Effector memory CD4-positive, alpha-beta T cell (primary cell): ENCODE data around the gene UXS1.

Experiments
- DNase-seq, 3 donors: peaks; one replicate each; pipeline ENCODE4 v3.0.0-alpha.2; 2020
- H3K27ac ChIP-seq: 2 replicates; pipeline ENCODE4 v1.7.0; 2013; ENCODE audit warnings: mild to moderate bottlenecking, low read length, moderate library complexity; ENCODE audit not compliant: insufficient read depth, poor library complexity, severe bottlenecking
- H3K27me3 ChIP-seq: replicated peaks from 2 replicates; pipeline ENCODE4 v1.7.0; 2013; ENCODE audit warnings: mild to moderate bottlenecking, low read length; ENCODE audit not compliant: insufficient read depth, control insufficient read depth, poor library complexity, severe bottlenecking
- H3K36me3 ChIP-seq: 2 replicates; pipeline ENCODE4 v1.7.0; 2013; ENCODE audit warnings: mild to moderate bottlenecking, low read length, moderate library complexity; ENCODE audit not compliant: control insufficient read depth, insufficient read depth
- H3K4me1 ChIP-seq: 2 replicates; pipeline ENCODE4 v1.7.0; 2013; ENCODE audit warnings: low read length, mild to moderate bottlenecking; ENCODE audit not compliant: control insufficient read depth, insufficient read depth, poor library complexity, severe bottlenecking
- H3K4me3 ChIP-seq: 2 replicates; pipeline ENCODE4 v1.7.0; 2013; ENCODE audit warnings: low read length, low read depth, mild to moderate bottlenecking; ENCODE audit not compliant: insufficient read depth, poor library complexity, severe bottlenecking
- H3K9me3 ChIP-seq: 2 replicates; pipeline ENCODE4 v1.7.0; 2013; ENCODE audit warnings: mild to moderate bottlenecking, low read length, moderate library complexity; ENCODE audit not compliant: control insufficient read depth

The UXS1 gene

GRCh38 chr2:106070181-106070580 lies 123.9 kb downstream of the UXS1 start:
- Histone ChIP-seq H3K36me3 (no peaks in the 10 kb centered on the region), H3K4me3 (no peak overlapping the region), H3K27ac (no peak overlapping the region), H3K27me3 (no peaks in the 10 kb centered on the region), H3K9me3 (no peaks in the 10 kb centered on the region), H3K4me1 (no peaks in the 10 kb centered on the region)
- DNase-seq, result no peak

- Histone ChIP-seq H3K36me3 (no peaks in the 10 kb centered on the region), H3K4me3 (no peak overlapping the region), H3K27me3 (no peaks in the 10 kb centered on the region), H3K4me1 (no peaks in the 10 kb centered on the region), H3K9me3 (no peaks in the 10 kb centered on the region), H3K27ac (no peak overlapping the region)
- DNase-seq, result no peak
These were observed 125.7 kb downstream of the UXS1 start for GRCh38 chr2:106068451-106068850.

- H3K36me3 ChIP-seq, result no peaks in the 10 kb centered on the region
- no peaks in the 10 kb centered on the region for H3K27me3 ChIP-seq
- peak overlapping the region; percentile 63 for H3K4me3 ChIP-seq
- no peak for DNase-seq
- H3K9me3 ChIP-seq, result no peaks in the 10 kb centered on the region
- H3K4me1 ChIP-seq, result no peaks in the 10 kb centered on the region
- H3K27ac ChIP-seq, result no peak overlapping the region
These were observed 127.9 kb downstream of the UXS1 start for GRCh38 chr2:106065983-106066820.

GRCh38 chr2:106065268-106065982 lies 128.7 kb downstream of the UXS1 start:
- H3K27me3 ChIP-seq, result no peaks in the 10 kb centered on the region
- H3K4me3 ChIP-seq, result peak overlapping the region; percentile 63
- no peak overlapping the region for H3K27ac ChIP-seq
- no peaks in the 10 kb centered on the region for H3K36me3 ChIP-seq
- H3K9me3 ChIP-seq, result no peaks in the 10 kb centered on the region
- DNase-seq, result no peak
- no peaks in the 10 kb centered on the region for H3K4me1 ChIP-seq

GRCh38 chr2:106063181-106063580 lies 130.9 kb downstream of the UXS1 start:
- Histone ChIP-seq H3K27ac (no peak overlapping the region), H3K36me3 (no peaks in the 10 kb centered on the region), H3K27me3 (no peaks in the 10 kb centered on the region), H3K9me3 (no peaks in the 10 kb centered on the region), H3K4me1 (peaks cover 9% of the 10 kb centered on the region), H3K4me3 (no peak overlapping the region)
- no peak for DNase-seq

- Histone ChIP-seq H3K4me1 (peaks cover 14% of the 10 kb centered on the region), H3K4me3 (no peak overlapping the region), H3K27me3 (no peaks in the 10 kb centered on the region), H3K36me3 (no peaks in the 10 kb centered on the region), H3K27ac (no peak overlapping the region), H3K9me3 (no peaks in the 10 kb centered on the region)
- no peak for DNase-seq
These were observed 131.5 kb downstream of the UXS1 start for GRCh38 chr2:106062627-106063026.

- Histone ChIP-seq H3K36me3 (no peaks in the 10 kb centered on the region), H3K4me1 (peaks cover 23% of the 10 kb centered on the region), H3K27me3 (no peaks in the 10 kb centered on the region), H3K9me3 (no peaks in the 10 kb centered on the region), H3K27ac (no peak overlapping the region), H3K4me3 (no peak overlapping the region)
- DNase-seq, result no peak
These were observed 132.3 kb downstream of the UXS1 start for GRCh38 chr2:106061611-106062349.

GRCh38 chr2:106059416-106060065 lies 134.6 kb downstream of the UXS1 start:
- Histone ChIP-seq H3K4me1 (peaks cover 35% of the 10 kb centered on the region), H3K4me3 (no peak overlapping the region), H3K27ac (no peak overlapping the region), H3K9me3 (no peaks in the 10 kb centered on the region), H3K27me3 (no peaks in the 10 kb centered on the region), H3K36me3 (no peaks in the 10 kb centered on the region)
- DNase-seq, result no peak

GRCh38 chr2:106058469-106059137 lies 135.5 kb downstream of the UXS1 start:
- Histone ChIP-seq H3K4me1 (peaks cover 43% of the 10 kb centered on the region), H3K4me3 (no peak overlapping the region), H3K36me3 (no peaks in the 10 kb centered on the region), H3K27ac (no peak overlapping the region), H3K9me3 (no peaks in the 10 kb centered on the region), H3K27me3 (no peaks in the 10 kb centered on the region)
- DNase-seq, result no peak
